ACC112 (cell line): ENCODE results near the gene POLG.

Source experiments
- H2AFZ ChIP-seq: fragments of 200-600 bp; sonication (generic); one replicate; pipeline ENCODE4 v1.6.0; 2017; ENCODE audit warnings: antibody characterized with exemption, low read length; ENCODE audit not compliant: unreplicated experiment
- H3K27ac ChIP-seq: fragments of 200-600 bp; sonication (generic); 2 replicates; pipeline ENCODE4 v1.5.1; 2014; ENCODE audit warnings: low read depth, mild to moderate bottlenecking, antibody characterized with exemption, low read length, moderate library complexity
- H3K27me3 ChIP-seq: fragments of 200-600 bp; sonication (generic); 2 replicates; pipeline ENCODE4 v1.6.1; 2014; ENCODE audit warnings: mild to moderate bottlenecking, antibody characterized with exemption, low read length, moderate library complexity, mixed read lengths; ENCODE audit not compliant: insufficient read depth
- H3K36me3 ChIP-seq: fragments of 200-600 bp; sonication (generic); 2 replicates; pipeline ENCODE4 v1.6.1; 2016; ENCODE audit warnings: mild to moderate bottlenecking, antibody characterized with exemption, low read length, moderate library complexity, mixed read lengths; ENCODE audit not compliant: insufficient read depth
- H3K4me1 ChIP-seq: fragments of 200-600 bp; sonication (generic); one replicate; pipeline ENCODE4 v1.6.1; 2016; ENCODE audit warnings: low read length, mixed read lengths; ENCODE audit not compliant: insufficient read depth, unreplicated experiment, control insufficient read depth
- H3K4me3 ChIP-seq: fragments of 200-600 bp; sonication (generic); 2 replicates; pipeline ENCODE4 v1.5.1; 2014; ENCODE audit warnings: mild to moderate bottlenecking, low read depth, low read length
- H3K79me2 ChIP-seq: fragments of 200-600 bp; sonication (generic); one replicate; pipeline ENCODE4 v1.6.0; 2016; ENCODE audit warnings: low read length; ENCODE audit not compliant: control insufficient read depth, unreplicated experiment, insufficient read depth

Gene POLG

DNA sequence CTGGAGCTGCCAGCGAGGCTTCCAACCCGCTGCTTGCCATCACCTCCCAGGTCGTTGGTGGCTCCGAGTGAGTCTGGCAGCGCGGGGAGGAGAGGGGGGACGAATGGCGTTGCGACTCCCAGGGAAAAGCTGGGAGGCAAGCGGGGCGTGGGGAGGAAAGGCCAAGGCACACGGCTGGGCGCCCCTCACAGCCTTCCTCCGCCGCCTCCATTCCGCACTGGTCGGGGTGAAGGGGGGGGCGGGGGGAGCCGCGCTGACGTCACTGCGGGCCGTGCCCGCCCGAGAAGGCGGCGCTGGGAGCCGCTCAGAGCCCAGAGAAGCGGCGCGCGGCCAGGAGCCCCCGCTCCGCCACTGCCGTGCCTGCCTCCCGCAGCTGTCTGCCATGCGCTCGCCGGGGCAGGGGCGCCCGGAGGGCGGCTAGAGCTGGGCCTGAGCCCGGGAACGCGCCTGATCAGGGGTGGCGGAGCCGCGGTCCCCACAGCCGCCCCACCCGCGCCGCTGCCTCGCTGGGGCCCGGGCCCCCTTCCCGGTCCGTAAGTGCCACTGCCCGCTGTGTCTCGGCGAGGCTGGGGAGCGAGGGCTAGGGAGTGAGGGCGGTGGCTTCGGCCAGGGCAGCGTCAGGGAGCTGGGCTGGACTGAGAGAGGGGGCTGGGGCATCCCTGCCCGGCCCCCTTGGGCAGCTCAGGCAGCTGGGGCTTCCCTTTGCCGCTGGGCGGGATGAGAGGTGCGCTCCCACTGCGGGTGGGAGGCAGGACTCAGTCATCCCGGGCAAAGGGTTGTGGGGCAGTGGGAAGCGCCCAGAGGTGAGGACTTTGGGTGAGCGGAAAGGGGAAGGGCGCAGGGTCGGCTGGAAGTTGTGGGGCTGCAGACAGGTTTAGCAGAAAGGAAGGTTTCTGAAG is 27.8 kb upstream of the POLG start:
- Histone ChIP-seq H3K4me1 (no peaks in the 10 kb centered on the region), H3K27me3 (peaks cover 95% of the 10 kb centered on the region), H2AFZ (no peak overlapping the region), H3K36me3 (no peaks in the 10 kb centered on the region), H3K27ac (no peak overlapping the region), H3K79me2 (no peaks in the 10 kb centered on the region), H3K4me3 (0 out of 2 replicates have a peak overlapping the region, but pooled peaks have one; percentile 10)

- no peaks in the 10 kb centered on the region for H3K79me2 ChIP-seq
- no peaks in the 10 kb centered on the region for H3K4me1 ChIP-seq
- H3K4me3 ChIP-seq, result 0 out of 2 replicates have a peak overlapping the region, but pooled peaks have one; percentile 10
These were observed 27.0 kb upstream of the POLG start for GRCh38 chr15:89361451-89362202.

DNA sequence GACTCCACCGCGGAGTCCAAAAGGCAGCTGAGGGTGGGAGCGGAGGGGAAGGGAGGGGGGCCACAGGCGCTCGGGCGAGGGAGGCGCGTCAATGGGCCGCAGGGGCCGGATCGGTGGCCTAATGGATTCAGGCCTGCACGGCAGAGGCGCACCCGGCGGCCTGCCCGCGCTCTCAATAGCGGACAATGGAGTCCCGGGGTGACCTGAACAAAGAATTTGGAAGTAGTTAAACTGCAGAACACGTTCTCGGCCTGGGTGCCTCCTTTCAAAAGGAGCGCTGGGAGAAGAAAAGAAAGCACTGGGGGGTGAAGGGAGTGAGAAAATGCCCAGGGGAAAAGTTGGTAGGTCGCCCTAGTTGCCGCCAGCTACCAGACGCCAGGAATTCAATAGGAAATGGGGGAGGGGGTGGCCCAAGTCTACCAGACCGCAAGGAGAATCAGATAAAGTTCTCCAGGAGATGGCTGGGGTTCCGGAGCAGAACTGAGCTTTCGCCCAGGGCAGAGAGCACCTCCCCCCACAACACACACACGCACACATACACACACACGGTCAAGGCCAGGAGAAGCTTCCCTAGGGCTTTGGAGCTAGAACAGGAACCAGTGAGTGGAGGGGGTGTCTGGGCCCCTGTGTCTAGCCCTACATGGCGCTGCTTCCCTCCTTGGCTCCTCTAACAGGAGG is 25.8 kb upstream of the POLG start:
- no peaks in the 10 kb centered on the region for H3K4me1 ChIP-seq
- H2AFZ ChIP-seq, result no peak overlapping the region
- no peaks in the 10 kb centered on the region for H3K36me3 ChIP-seq
- H3K27ac ChIP-seq, result no peak overlapping the region
- H3K79me2 ChIP-seq, result no peaks in the 10 kb centered on the region
- H3K4me3 ChIP-seq, result no peak overlapping the region
- H3K27me3 ChIP-seq, result peaks cover 94% of the 10 kb centered on the region

More at GRCh38 chr15:89361451-89362202, 27.0 kb upstream of the POLG start:
- H3K27ac ChIP-seq, result no peak overlapping the region
- peaks cover 94% of the 10 kb centered on the region for H3K27me3 ChIP-seq
- no peak overlapping the region for H2AFZ ChIP-seq
- H3K36me3 ChIP-seq, result no peaks in the 10 kb centered on the region

DNA sequence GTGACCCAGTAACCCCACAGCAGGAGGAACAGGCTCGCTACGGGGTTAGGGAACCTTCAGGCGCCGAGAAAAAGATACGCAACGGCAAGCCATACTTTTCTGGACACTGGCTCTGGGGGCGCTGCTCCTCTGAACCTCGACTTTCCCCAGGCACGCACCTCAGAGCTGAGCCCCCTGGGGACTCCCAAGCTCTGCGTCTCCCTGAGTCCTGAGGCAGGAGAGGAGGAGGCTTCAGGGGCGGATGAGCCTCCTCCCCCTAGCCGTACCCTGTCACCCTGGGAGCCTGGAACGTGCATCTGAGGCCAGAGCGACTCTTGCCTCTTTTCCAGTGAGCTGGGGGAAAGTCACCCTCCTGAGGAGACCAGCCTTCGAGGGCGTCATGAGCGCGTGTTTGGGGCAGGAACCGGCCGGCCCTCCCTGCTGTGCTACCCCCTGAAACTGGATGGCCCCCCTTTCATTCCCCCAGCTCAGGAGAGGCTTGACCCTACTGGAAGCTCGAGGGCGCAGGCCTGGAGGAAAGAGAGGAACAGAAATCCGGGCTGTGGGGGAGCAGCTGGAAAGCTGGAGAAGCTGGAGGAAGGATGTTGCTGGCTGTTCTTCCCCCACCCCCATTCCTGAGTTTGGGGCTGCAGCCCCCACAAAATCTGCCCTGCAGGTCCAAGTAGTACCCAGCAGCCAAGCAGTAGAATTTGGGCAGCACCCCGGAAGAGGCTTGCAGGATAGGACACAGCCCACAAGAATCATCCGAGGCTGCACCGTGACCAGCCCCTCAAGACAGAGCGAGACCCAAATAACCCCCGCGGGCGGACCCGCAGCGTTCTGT is 25.1 kb upstream of the POLG start:
- no peaks in the 10 kb centered on the region for H3K4me1 ChIP-seq
- H3K36me3 ChIP-seq, result no peaks in the 10 kb centered on the region
- H3K4me3 ChIP-seq, result no peak overlapping the region
- H3K79me2 ChIP-seq, result no peaks in the 10 kb centered on the region
- H2AFZ ChIP-seq, result no peak overlapping the region
- no peak overlapping the region for H3K27ac ChIP-seq
- H3K27me3 ChIP-seq, result peaks cover 93% of the 10 kb centered on the region

DNA sequence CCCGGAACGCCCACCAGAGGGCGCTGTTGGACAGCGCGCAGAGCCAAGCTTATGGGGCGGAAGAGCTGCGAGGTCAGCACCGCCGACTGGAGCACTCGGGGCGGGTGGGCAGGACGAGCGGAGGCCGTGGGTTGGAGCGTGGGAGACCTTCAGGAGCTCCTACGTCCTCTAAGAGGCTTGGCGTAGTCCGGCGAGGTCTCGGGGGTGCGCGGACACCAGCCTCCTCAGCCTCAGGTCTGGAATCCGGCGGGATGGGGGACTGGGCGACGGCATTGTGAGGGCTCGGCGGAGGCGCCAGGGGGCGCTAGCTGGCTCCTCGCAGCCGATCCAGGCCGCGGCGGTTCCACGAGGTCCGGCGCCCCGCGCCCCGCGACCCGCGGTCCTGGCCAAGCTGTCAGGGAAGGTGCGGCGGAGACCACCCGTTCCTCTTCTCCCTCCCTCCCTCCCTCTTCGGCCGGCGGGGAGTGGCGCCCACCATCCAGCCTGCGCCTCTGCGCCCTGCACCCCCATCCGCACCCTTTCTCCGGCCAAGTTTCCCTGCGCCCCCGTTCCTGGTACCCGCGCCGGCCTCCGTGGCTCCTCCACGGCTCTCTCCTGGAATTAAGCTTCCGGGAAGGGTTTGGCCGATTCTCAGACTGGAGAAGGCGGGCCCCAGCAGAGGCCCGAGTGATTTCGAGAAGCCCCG is 24.3 kb upstream of the POLG start:
- Histone ChIP-seq H3K4me1 (no peaks in the 10 kb centered on the region), H2AFZ (no peak overlapping the region), H3K36me3 (no peaks in the 10 kb centered on the region), H3K27me3 (peaks cover 90% of the 10 kb centered on the region), H3K79me2 (no peaks in the 10 kb centered on the region), H3K4me3 (peak overlapping the region; percentile 76), H3K27ac (no peak overlapping the region)

DNA sequence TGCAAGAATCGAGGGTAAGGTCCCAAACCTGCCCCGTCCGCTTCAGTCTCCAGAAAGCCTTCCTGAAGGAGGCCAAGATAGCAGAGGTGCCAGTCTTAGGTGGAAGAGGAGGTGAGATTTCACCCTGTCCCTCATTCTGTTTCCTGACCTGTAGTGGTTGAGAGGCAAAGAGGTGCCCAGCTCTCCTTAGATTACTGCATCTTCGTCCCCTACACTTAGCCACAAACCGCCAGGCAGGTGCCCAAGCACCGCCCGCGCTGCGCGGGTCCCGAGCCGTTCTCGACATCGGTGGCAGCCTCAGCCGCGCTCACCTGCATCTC is 23.8 kb upstream of the POLG start:
- H3K4me3 ChIP-seq, result peak overlapping the region; percentile 76
- no peaks in the 10 kb centered on the region for H3K79me2 ChIP-seq
- peaks cover 90% of the 10 kb centered on the region for H3K27me3 ChIP-seq
- no peak overlapping the region for H2AFZ ChIP-seq
- H3K27ac ChIP-seq, result no peak overlapping the region
- no peaks in the 10 kb centered on the region for H3K36me3 ChIP-seq
- H3K4me1 ChIP-seq, result no peaks in the 10 kb centered on the region

- peaks cover 85% of the 10 kb centered on the region for H3K27me3 ChIP-seq
- no peak overlapping the region for H2AFZ ChIP-seq
- no peak overlapping the region for H3K4me3 ChIP-seq
These were observed 22.1 kb upstream of the POLG start for GRCh38 chr15:89356634-89357298.

GRCh38 chr15:89353991-89354390 is 19.4 kb upstream of the POLG start:
- Histone ChIP-seq H2AFZ (no peak overlapping the region), H3K79me2 (no peaks in the 10 kb centered on the region), H3K4me3 (no peak overlapping the region), H3K27me3 (peaks cover 60% of the 10 kb centered on the region), H3K4me1 (no peaks in the 10 kb centered on the region), H3K27ac (no peak overlapping the region), H3K36me3 (no peaks in the 10 kb centered on the region)

More at GRCh38 chr15:89356634-89357298, 22.1 kb upstream of the POLG start:
- Histone ChIP-seq H3K36me3 (no peaks in the 10 kb centered on the region), H3K27ac (no peak overlapping the region), H3K4me1 (no peaks in the 10 kb centered on the region), H3K79me2 (no peaks in the 10 kb centered on the region)

GRCh38 chr15:89352476-89352875 is 17.9 kb upstream of the POLG start:
- no peak overlapping the region for H3K27ac ChIP-seq
- no peak overlapping the region for H2AFZ ChIP-seq
- peaks cover 49% of the 10 kb centered on the region for H3K27me3 ChIP-seq
- H3K4me1 ChIP-seq, result no peaks in the 10 kb centered on the region
- no peaks in the 10 kb centered on the region for H3K36me3 ChIP-seq
- no peaks in the 10 kb centered on the region for H3K79me2 ChIP-seq
- no peak overlapping the region for H3K4me3 ChIP-seq
